Liver (tissue), 2 donors: ENCODE results near the gene GSAP.

Source experiments
- CTCF ChIP-seq: fragments of 150-350 bp; IDR thresholded peaks from 2 replicates; pipeline ENCODE4 v1.5.1; 2017; ENCODE audit warnings: improper control_type of control experiment, low read depth, low read length; ENCODE audit not compliant: missing input control
- MAX ChIP-seq: IDR thresholded peaks from 2 replicates; pipeline ENCODE4 v1.6.1; 2016; ENCODE audit warnings: antibody characterized with exemption
- donor health status: healthy.

GRCh38 chr7:77458786-77459185 is 42.6 kb upstream of the GSAP start:
- TF ChIP-seq CTCF (no peak), MAX (no peak)
